K562 (cell line): ENCODE measurements around the gene LRRTM4.

Experiments used
- CBFB ChIP-seq: sonication (generic); formaldehyde crosslinking; IDR thresholded peaks from 2 replicates; pipeline ENCODE4 v1.4.0; 2020; ENCODE audit warnings: mild to moderate bottlenecking, missing genetic modification reagents
- CTCF ChIP-seq, 3 experiments: IDR thresholded peaks in 2 of 3; conservative IDR thresholded peaks in 1 of 3; 2 replicates each; pipeline ENCODE4 v1.5.1; 2011 to 2012; ENCODE audit warnings: low read length in 3 of 3, mild to moderate bottlenecking in 3 of 3, control low read depth in 2 of 3, improper control_type of control experiment in 1 of 3, inconsistent platforms in 1 of 3, low read depth in 1 of 3, mixed read lengths in 1 of 3, moderate library complexity in 1 of 3; ENCODE audit not compliant: insufficient read depth in 2 of 3
- GABPA ChIP-seq: fragments of 200-800 bp; sonication (Bioruptor generic); conservative IDR thresholded peaks from 2 replicates; pipeline ENCODE4 v1.6.1; 2016; ENCODE audit warnings: low read depth, missing genetic modification characterization, missing compliant biosample characterization
- MYC ChIP-seq, 2 experiments: fragments of 250-450 bp in 1 of 2; sonication (Bioruptor Pico) in 1 of 2; IDR thresholded peaks; 2 replicates each; pipeline versions ENCODE4 v1.5.1 to v1.6.1; 2012 to 2021; ENCODE audit warnings: low read depth in 2 of 2, borderline replicate concordance in 1 of 2, improper control_type of control experiment in 1 of 2, low read length in 1 of 2, mild to moderate bottlenecking in 1 of 2, moderate library complexity in 1 of 2
- RB1 ChIP-seq: fragments of 450-650 bp; IDR thresholded peaks from 2 replicates; pipeline ENCODE4 v1.6.1; 2017; ENCODE audit warnings: low read depth, mild to moderate bottlenecking
- TAF1 ChIP-seq: IDR thresholded peaks from 2 replicates; pipeline ENCODE4 v1.6.1; 2011; ENCODE audit warnings: mild to moderate bottlenecking, low read length, moderate library complexity; ENCODE audit not compliant: insufficient read depth, control insufficient read depth, severe bottlenecking; ENCODE audit errors: extremely low read depth
- ZNF324 ChIP-seq: fragments of 250-450 bp; sonication (Bioruptor Pico); IDR thresholded peaks from 2 replicates; pipeline ENCODE4 v1.4.0; 2020; ENCODE audit warnings: mild to moderate bottlenecking
- ZNF384 ChIP-seq: IDR thresholded peaks from 2 replicates; pipeline ENCODE4 v1.6.1; 2012; ENCODE audit warnings: low read depth, low read length, improper control_type of control experiment

DNA sequence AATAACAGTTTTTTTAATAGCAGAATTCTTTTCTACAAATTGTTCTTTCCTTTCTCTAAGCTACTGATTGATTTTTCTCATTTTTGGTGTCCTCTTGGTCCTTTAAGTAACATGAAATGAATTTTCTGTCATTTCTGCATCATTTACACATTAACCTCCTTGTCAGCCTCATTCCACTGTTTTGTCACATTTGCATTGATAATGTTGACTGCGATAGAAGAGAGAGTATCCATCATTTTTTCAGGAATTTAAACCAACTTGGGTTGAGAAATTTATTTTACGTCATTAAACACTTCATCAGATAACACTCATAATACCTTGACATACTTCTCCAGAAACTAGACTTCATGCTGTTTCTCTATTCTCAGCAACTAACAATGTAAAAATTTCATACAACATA, 422.2 kb downstream of the LRRTM4 start:
- TF ChIP-seq GABPA (tag) (no peak), CBFB (CRISPR knock-in tag) (no peak), MYC (IDR thresholded peaks at IDR 0.05; ENCODE audit: low read depth, low read length) (no peak), MYC (CRISPR knock-in tag; IDR thresholded peaks at IDR 0.05; ENCODE audit: borderline replicate concordance, low read depth) (no peak), RB1 (no peak), ZNF384 (no peak), ZNF324 (CRISPR knock-in tag) (no peak), TAF1 (no peak), CTCF (IDR thresholded peaks at IDR 0.05 in 2 of 3, conservative IDR thresholded peaks at IDR 0.05 in 1 of 3; ENCODE audit: insufficient read depth in 2 of 3, low read depth in 1 of 3, low read length in 3 of 3) (no peak)
